HepG2 (cell line): ENCODE measurements around the gene SMYD2. TPM values are rescaled to one million over a fixed set of nuclear protein-coding genes. Genes with fewer than 3 reads are reported as not detected.

Experiments
- ASH2L ChIP-seq: fragments of 300-600, 200-600 bp; sonication (generic); IDR thresholded peaks from 2 replicates; pipeline ENCODE4 v1.7.0; 2017; ENCODE audit warnings: low read depth, mild to moderate bottlenecking, moderate library complexity, mixed read lengths, low read length; ENCODE audit not compliant: insufficient read length
- ATM ChIP-seq: fragments of 450-650 bp; IDR thresholded peaks from 2 replicates; pipeline ENCODE4 v1.7.1; 2017; ENCODE audit warnings: mild to moderate bottlenecking, borderline replicate concordance
- CHD4 ChIP-seq: fragments of 200-600 bp; sonication (generic); IDR thresholded peaks from 2 replicates; pipeline ENCODE4 v1.7.0; 2017; ENCODE audit warnings: mild to moderate bottlenecking, low read length, borderline replicate concordance
- KAT8 ChIP-seq: IDR thresholded peaks from 2 replicates; pipeline ENCODE4 v1.6.1; 2016; ENCODE audit warnings: missing genetic modification reagents, missing compliant biosample characterization
- NR1H2 ChIP-seq: sonication (generic); formaldehyde crosslinking; IDR thresholded peaks from 2 replicates; pipeline ENCODE4 v1.8.1; 2022; ENCODE audit warnings: low read depth, missing genetic modification reagents, borderline replicate concordance
- SATB2 ChIP-seq: sonication (generic); formaldehyde crosslinking; IDR thresholded peaks from 2 replicates; pipeline ENCODE4 v1.5.0; 2020; ENCODE audit warnings: missing genetic modification reagents
- THYN1 ChIP-seq: sonication (generic); formaldehyde crosslinking; IDR thresholded peaks from 2 replicates; pipeline ENCODE4 v1.8.1; 2023; ENCODE audit warnings: low read depth, mild to moderate bottlenecking, moderate library complexity, missing genetic modification reagents, borderline replicate concordance
- ZBTB1 ChIP-seq: sonication (generic); formaldehyde crosslinking; IDR thresholded peaks from 2 replicates; pipeline ENCODE4 v1.4.0; 2020; ENCODE audit warnings: missing genetic modification reagents, borderline replicate concordance
- ZBTB4 ChIP-seq: sonication (generic); formaldehyde crosslinking; IDR thresholded peaks from 2 replicates; pipeline ENCODE4 v1.4.0; 2020; ENCODE audit warnings: missing genetic modification reagents, mild to moderate bottlenecking, borderline replicate concordance
- ZBTB40 ChIP-seq, 2 experiments: fragments of 450-650 bp in 1 of 2; sonication (generic) in 1 of 2; formaldehyde crosslinking in 1 of 2; IDR thresholded peaks; 2 replicates each; pipeline versions ENCODE4 v1.6.1 to v1.8.0; 2016 to 2022; ENCODE audit warnings: antibody characterized with exemption in 1 of 2, mild to moderate bottlenecking in 1 of 2, missing genetic modification reagents in 1 of 2
- ZFP1 ChIP-seq: IDR thresholded peaks from 2 replicates; pipeline ENCODE4 v1.6.1; 2016
- ZNF10 ChIP-seq: sonication (generic); formaldehyde crosslinking; IDR thresholded peaks from 2 replicates; pipeline ENCODE4 v1.4.0; 2020; ENCODE audit warnings: mild to moderate bottlenecking, low read depth, missing genetic modification reagents, borderline replicate concordance
- ZNF12 ChIP-seq: sonication (generic); formaldehyde crosslinking; IDR thresholded peaks from 2 replicates; pipeline ENCODE4 v1.5.0; 2020; ENCODE audit warnings: missing genetic modification reagents
- ZNF160 ChIP-seq: sonication (generic); formaldehyde crosslinking; IDR thresholded peaks from 2 replicates; pipeline ENCODE4 v1.8.0; 2022; ENCODE audit warnings: mild to moderate bottlenecking, inconsistent platforms, missing genetic modification reagents
- ZNF232 ChIP-seq: sonication (generic); formaldehyde crosslinking; IDR thresholded peaks from 2 replicates; pipeline ENCODE4 v1.4.0; 2020; ENCODE audit warnings: missing genetic modification reagents, borderline replicate concordance
- ZNF292 ChIP-seq: sonication (generic); formaldehyde crosslinking; IDR thresholded peaks from 2 replicates; pipeline ENCODE4 v1.8.1; 2022; ENCODE audit warnings: mild to moderate bottlenecking, low read depth, missing genetic modification reagents, borderline replicate concordance
- ZNF496 ChIP-seq: sonication (generic); formaldehyde crosslinking; IDR thresholded peaks from 2 replicates; pipeline ENCODE4 v1.8.1; 2023; ENCODE audit warnings: mild to moderate bottlenecking, moderate library complexity, missing genetic modification reagents; ENCODE audit not compliant: insufficient replicate concordance
- polyA plus RNA-seq, 8 experiments: library from polyadenylated mRNA; depleted of rRNA in 3 of 8; stranded (reverse) in 7 of 8; unstranded in 1 of 8; fragments of >200 nt; fragmentation: Illumina TruSeq in 4 of 8; extraction: Trizol in 4 of 8; gene quantifications; 2 replicates each; pipeline versions ENCODE4 v1.2.1 to v1.2.3, GENCODE V29; 2011 to 2016; ENCODE audit warnings: low read depth in 4 of 8, missing spikeins in 1 of 8, mixed read lengths in 1 of 8; ENCODE audit not compliant: insufficient read depth in 1 of 8
- total RNA-seq, 5 experiments: library from RNA; depleted of rRNA; stranded (reverse); fragments of >200 nt; fragmentation: Illumina TruSeq; extraction: Trizol; gene quantifications; 2 replicates each; pipeline ENCODE4 v1.2.3, GENCODE V29; 2016; ENCODE audit warnings: low read depth in 1 of 5

SMYD2 gene
- total and polyA plus RNA-seq, 2 of the 13 experiments (the other 11 are each of a cell fraction or from before 2014, with no cell fraction given), result 72.7 to 139 TPM

DNA sequence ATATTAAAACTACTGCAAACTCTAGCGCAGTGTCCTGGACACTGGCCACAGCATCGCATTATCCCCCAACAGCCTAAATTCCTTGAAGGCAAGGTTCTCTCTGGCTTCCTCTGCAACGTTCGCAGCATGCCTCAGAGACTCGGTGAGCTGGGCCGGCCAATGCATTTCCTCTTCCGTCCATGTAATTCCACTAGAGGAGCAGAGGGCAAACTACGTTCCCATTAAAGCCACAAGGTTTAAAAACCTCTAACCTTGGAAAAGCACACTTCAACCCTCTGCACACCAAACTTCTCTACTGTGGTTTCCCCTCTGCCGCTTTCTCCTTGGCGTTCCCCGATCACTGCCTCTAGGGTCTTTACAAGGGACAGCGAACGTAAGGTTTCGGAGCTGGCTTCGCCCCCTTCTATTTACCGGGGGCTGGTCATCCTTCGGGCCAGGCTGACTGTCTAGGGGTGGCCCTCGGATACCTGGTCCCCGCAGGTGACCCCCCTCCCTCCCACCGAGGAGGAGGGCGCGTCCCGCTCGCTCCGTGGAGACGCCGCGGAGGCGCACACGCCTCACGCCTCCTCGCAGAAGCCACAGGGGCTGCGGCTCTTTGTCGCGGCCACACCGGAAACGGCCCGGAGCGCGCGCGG, 456 bp upstream of the SMYD2 start (continued):
- TF ChIP-seq NR1H2 (CRISPR knock-in tag), result no peak
- TF ChIP-seq ZNF292 (CRISPR knock-in tag), result no peak
- peak; percentile 35 for TF ChIP-seq ASH2L
- no peak for TF ChIP-seq THYN1 (CRISPR knock-in tag)
- TF ChIP-seq ZFP1 (CRISPR knock-in tag), result no peak
- TF ChIP-seq ZNF10 (CRISPR knock-in tag), result no peak
- no peak for TF ChIP-seq ZBTB40 (IDR thresholded peaks at IDR 0.05)
- no peak for TF ChIP-seq ZBTB40 (CRISPR knock-in tag; IDR thresholded peaks at IDR 0.05)
- no peak for TF ChIP-seq ZBTB1 (CRISPR knock-in tag)
- TF ChIP-seq ZNF12 (CRISPR knock-in tag), result no peak; the same call in 1 of the 2 replicates
- no peak for TF ChIP-seq CHD4
- no peak for TF ChIP-seq ZNF496 (CRISPR knock-in tag)
- peak; percentile 75 for TF ChIP-seq KAT8 (CRISPR knock-in tag)
- no peak for TF ChIP-seq ATM
- 0 out of 2 replicates have a peak, but pooled peaks have one; percentile 67 for TF ChIP-seq ZNF232
- TF ChIP-seq ZBTB4 (CRISPR knock-in tag), result no peak
- no peak for TF ChIP-seq SATB2 (CRISPR knock-in tag)
- 0 out of 2 replicates have a peak, but pooled peaks have one; percentile 40 for TF ChIP-seq ZNF160
